GM18508 (cell line): ENCODE data around the gene SLC12A8.

ENCODE experiments used
- ATAC-seq: cut with Tn5 transposase; IDR thresholded peaks from one replicate; pipeline ENCODE4 v1.9.1; 2021; ENCODE audit warnings: moderate number of reproducible peaks; ENCODE audit not compliant: insufficient read depth, unreplicated experiment

The SLC12A8 gene, protein sequence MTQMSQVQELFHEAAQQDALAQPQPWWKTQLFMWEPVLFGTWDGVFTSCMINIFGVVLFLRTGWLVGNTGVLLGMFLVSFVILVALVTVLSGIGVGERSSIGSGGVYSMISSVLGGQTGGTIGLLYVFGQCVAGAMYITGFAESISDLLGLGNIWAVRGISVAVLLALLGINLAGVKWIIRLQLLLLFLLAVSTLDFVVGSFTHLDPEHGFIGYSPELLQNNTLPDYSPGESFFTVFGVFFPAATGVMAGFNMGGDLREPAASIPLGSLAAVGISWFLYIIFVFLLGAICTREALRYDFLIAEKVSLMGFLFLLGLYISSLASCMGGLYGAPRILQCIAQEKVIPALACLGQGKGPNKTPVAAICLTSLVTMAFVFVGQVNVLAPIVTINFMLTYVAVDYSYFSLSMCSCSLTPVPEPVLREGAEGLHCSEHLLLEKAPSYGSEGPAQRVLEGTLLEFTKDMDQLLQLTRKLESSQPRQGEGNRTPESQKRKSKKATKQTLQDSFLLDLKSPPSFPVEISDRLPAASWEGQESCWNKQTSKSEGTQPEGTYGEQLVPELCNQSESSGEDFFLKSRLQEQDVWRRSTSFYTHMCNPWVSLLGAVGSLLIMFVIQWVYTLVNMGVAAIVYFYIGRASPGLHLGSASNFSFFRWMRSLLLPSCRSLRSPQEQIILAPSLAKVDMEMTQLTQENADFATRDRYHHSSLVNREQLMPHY

DNA sequence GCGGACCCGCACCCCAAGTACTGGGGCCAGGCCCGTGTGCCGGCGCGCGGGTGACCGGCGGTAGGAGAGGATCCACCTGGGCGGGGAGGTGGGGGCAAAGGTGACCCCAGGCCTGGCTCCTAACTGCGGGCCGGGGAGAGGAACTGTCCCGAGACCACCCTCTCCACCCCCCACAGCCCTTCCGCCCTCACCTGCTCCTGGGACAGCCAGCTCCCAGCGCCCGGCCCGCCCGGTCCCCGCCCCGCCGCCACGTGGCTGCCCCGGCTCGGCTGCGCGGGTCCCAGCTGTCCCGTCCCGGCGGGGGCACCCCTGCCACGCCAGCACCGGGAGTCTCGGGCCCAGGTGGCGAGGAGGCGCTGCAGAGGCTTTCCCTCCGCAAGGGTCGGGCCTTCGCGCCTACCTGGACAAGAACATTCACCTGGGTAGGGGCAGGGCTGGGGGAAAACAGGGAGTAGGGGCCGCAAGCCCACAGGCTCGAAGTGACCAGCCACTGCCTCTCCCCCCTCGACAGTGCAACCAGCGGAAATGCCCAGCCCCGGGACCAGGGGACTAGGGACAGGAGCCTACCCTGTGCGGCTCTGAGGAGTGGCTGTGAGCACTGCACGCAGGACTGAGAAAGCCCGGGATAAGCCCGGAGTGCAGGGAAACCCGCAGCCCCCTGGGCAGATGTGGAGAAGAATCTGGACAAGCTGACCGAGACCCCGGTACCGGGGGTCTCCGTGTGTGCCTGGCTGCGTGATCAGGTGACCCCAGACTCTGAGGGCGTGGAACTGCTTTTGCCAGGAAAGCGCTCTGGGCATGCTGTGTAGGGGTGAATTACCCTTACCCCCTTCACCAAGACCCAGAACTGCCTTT lies at the start of gene SLC12A8:
Gene SLC12A8, minus strand, starts transcription at position 240 of the 855 bp plus-strand sequence. CDS start 1,399 bp downstream, outside the sequence.
- ATAC-seq: no peak

DNA sequence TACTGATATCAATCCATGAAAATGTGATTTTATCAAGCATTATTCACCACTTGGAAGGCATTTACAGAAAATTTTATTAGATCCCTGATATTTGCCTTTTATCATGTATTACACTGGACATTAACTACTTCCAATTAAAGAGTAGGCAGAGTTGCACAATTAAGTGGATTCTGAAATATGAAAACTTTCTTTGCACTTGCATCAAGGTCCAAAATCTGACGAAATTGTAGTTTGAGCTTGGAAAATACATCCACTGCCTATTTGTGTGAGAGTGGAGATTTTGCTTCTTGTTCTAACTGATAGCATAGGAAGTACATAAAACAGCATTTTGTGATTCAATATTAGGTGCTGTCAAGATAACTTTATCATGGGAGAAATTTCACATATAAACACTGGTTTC lies 49.6 kb upstream of the SLC12A8 start:
- ATAC-seq: no peak

DNA sequence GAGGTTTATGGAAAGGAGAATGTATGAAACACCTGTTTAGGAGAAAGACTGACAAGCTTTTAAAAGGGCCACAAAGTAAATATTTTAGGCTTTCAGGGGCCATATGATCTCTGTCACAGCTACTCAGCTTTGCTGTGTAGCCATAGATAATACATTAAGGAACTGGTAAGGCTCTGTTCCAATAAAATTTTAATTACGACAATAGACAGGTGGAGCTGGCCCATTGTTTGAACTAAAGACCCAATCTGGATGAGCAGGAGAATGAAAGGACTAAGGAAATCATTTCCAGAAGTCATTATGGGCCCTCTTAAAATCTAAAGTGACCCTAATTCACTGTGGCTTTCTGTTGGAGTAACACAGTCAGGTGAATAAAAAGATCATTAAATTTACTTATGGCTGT lies 48.5 kb upstream of the SLC12A8 start:
- ATAC-seq: no peak

- no peak for ATAC-seq
Observed at GRCh38 chr3:125260158-125260557, 47.6 kb upstream of the SLC12A8 start.

DNA sequence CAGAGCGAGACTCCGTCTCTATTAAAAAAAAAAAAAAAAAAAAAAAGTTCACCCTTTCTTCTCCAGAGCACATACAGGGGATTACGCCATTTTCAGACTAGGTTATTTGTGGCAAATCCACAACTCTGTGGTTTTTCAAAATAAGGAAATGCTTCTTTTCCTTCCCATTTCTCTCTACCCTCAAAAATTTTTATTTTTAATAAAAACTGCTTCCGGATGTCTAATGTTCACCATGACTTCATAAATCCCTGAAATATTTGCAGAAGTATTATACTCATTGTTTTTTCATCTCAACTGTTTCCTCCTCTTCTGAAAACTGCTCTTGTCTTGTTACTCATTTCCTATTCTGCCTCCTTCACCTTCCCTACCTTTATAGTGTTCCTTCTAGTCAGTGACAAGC lies 45.0 kb upstream of the SLC12A8 start:
- ATAC-seq: no peak

GRCh38 chr3:125256675-125257074 lies 44.1 kb upstream of the SLC12A8 start:
- no peak for ATAC-seq

GRCh38 chr3:125250973-125251372 lies 38.4 kb upstream of the SLC12A8 start:
- ATAC-seq: no peak

DNA sequence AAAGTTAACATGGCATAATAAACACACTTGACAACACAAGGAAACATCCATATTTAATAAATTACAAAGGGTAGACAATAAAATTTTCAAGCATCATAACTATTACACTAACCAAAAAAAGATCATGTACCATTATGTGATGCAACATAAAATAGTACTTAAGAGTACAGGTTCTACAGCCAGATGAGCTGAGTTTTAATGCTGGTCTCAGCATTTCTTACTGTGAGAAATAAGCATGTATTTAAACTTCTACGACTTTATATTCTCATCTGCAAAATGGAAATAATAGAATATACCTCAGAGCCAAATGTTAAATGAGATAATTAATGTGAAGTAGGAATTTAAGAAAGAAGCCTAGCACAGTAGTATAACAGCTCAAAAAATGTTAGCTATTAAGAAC lies 33.7 kb upstream of the SLC12A8 start:
- ATAC-seq: no peak

DNA sequence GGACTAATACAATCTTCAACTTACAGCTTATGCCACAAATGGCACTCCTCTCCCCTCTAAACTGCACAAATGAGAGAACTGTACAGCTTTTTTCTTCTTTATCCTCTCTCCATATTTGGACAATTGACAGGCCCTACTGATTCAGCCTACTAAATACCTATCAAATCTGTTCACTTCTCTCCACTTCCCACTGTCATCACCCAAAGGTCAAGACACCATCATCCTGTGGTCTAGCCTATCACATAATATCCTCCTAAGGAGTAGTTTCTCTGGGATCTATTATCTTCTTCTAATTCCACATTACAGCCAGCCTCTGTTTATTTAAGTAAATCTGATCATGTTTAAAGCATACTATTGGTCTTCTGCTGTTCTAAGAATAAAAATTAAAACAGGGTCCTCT lies 33.0 kb upstream of the SLC12A8 start:
- no peak for ATAC-seq

DNA sequence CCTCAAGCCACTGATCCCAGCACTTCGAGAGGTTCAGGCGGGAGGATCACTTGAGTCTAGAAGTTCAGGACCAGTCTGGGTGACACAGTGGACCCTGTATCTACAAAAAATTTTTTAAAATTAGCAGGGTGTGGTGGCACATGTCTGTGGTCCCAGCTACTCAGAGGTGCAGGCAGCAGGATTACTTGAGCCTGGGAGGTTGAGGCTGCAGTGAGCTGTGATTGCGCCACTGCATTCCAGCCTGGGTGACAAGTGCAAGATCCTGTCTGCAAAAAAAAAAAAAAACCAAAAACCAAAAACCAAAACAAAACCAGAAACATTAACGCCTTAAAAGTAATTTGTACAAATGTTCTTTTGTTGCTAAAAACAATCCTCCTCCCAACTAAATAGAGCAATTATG lies 27.9 kb upstream of the SLC12A8 start:
- ATAC-seq: no peak

DNA sequence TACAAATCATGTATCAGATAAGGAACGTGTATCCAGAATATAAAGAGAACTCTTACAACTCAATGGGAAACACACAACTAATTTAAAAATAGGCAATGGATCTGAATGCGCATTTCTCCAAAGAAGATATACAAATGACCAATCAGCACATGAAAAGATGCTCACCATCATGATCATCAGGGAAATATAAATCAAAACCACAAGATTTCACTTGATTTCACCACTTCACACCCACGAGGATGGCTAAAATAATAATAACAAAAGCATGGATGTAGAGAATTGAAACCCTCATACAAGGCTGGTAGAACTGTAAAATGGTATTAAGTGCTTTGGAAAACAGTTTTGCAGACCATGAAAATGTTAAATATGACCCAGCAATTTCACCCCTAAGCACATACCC lies 26.7 kb upstream of the SLC12A8 start:
- no peak for ATAC-seq

- ATAC-seq: no peak
Observed at GRCh38 chr3:125238759-125239158, 26.2 kb upstream of the SLC12A8 start.

DNA sequence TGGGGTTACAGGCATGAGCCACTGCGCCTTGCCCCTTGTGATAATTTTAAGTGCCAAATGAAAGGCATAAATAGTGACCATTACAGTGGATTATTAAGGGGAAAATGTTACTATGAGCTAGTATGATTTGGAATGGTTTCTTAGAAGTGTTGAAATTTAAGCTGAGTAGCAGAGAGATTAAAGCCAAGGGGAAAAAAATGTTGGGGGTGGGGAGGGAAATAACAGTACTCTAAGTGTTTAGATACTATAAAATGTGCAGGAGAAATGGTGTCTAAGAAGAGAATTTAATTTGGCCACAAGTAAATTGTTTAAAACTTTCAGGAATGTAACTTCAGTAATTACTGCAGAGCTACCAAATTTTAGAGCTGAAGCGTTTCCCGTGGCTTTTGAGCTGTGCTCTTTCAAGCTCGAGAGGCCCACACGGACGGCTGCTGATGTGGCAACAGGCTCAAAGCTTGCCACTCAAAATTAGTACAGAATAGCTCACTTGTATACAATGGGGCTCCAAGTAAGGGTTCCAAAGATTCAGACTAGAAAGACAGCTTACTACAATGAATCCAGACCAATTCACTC lies 23.9 kb upstream of the SLC12A8 start:
- ATAC-seq: no peak

DNA sequence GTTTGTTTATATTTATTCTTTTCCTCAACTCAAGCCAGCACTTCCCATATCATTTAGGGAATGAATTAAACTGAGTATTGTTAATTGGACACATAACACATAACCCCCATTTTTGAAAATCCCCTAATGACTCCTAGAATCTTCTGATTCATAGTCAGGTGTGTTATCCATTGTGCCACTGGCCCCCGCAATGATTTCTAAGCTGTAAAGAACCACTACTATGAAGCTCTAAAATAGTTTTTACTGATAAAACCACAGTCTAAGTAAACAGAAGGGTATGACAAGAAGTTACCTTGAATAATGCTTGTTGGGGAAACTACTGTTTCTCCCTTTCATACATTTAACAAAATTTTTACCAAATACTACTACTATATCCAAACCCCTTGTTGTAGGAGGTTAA lies 22.3 kb upstream of the SLC12A8 start:
- ATAC-seq: no peak

DNA sequence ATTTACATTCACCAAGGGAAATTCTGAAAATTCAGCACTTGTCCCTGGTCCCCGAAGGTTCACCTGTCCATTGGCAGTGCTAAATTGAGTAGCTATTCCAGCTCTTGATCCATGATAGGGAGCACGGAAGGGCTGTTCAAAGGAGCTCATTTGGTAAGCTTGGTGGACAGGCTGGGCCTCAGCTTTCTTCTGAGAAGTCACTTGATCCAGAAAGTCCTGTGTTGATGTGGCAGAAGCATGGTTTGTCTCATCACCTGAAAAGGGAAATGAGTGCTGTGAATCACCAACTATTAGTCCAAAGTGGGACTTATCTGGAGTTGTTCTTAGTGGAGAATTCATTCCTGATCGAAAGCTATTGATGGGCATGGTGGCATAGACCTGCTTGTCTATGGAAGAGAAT lies 19.9 kb upstream of the SLC12A8 start:
- ATAC-seq: no peak

GRCh38 chr3:125231895-125232294 lies 19.3 kb upstream of the SLC12A8 start:
- no peak for ATAC-seq

DNA sequence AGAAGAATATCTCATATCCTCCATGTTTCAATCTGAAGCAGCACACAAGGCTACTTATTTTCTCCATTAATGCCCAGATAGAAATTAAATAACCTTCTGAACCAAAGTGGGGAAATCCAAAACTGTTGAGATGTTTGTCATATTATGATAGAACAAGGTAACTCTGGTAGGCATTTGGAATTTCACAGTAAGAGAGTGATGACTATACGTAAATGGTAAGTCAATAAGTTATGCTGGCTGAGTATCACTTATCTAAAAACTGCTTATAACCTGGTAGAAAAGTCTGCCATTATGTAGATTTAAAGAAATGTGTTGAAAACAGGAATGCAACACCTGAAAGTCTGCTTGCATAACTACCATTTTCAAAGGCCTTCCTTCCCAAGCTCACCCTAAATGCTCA lies 17.2 kb upstream of the SLC12A8 start:
- no peak for ATAC-seq

- no peak for ATAC-seq
Observed at GRCh38 chr3:125229168-125229567, 16.6 kb upstream of the SLC12A8 start.

- ATAC-seq: no peak
Observed at GRCh38 chr3:125221831-125222230, 9.3 kb upstream of the SLC12A8 start.

- ATAC-seq: no peak
Observed at GRCh38 chr3:125220727-125221429, 8.3 kb upstream of the SLC12A8 start.
